Loucy (cell line): ENCODE results near the gene TBCB.

Experiments used
- H2AFZ ChIP-seq: fragments of 200-600 bp; sonication (generic); 2 replicates; pipeline ENCODE4 v1.6.0; 2016; ENCODE audit warnings: antibody characterized with exemption, mild to moderate bottlenecking, low read length, moderate library complexity
- H3F3A ChIP-seq: fragments of 200-600 bp; 2 replicates; pipeline ENCODE4 v1.6.0; 2016; ENCODE audit warnings: antibody characterized with exemption, low read depth, mild to moderate bottlenecking
- H3K27me3 ChIP-seq: fragments of 200-600 bp; sonication (generic); 2 replicates; pipeline ENCODE4 v1.6.1; 2014; ENCODE audit warnings: low read length, mild to moderate bottlenecking; ENCODE audit not compliant: insufficient read depth, poor library complexity, severe bottlenecking
- H3K36me3 ChIP-seq: fragments of 200-600 bp; sonication (generic); 2 replicates; pipeline ENCODE4 v1.6.1; 2016; ENCODE audit warnings: low read length; ENCODE audit not compliant: insufficient read depth
- H3K4me1 ChIP-seq: fragments of 200-600 bp; sonication (generic); 2 replicates; pipeline ENCODE4 v1.5.1; 2014; ENCODE audit warnings: low read length, mild to moderate bottlenecking; ENCODE audit not compliant: insufficient read depth, poor library complexity, severe bottlenecking
- H3K4me2 ChIP-seq: fragments of 200-600 bp; sonication (generic); 2 replicates; pipeline ENCODE4 v1.6.0; 2014; ENCODE audit warnings: antibody characterized with exemption, low read length, low read depth, mild to moderate bottlenecking; ENCODE audit not compliant: poor library complexity, severe bottlenecking
- H3K4me3 ChIP-seq: fragments of 200-600 bp; sonication (generic); 2 replicates; pipeline ENCODE4 v1.5.1; 2014; ENCODE audit warnings: low read length, mild to moderate bottlenecking, mixed read lengths; ENCODE audit not compliant: poor library complexity, severe bottlenecking
- H3K79me2 ChIP-seq: fragments of 200-600 bp; sonication (generic); 2 replicates; pipeline ENCODE4 v1.6.1; 2014; ENCODE audit warnings: low read length; ENCODE audit not compliant: insufficient read depth
- H3K9ac ChIP-seq: fragments of 200-600 bp; sonication (generic); 2 replicates; pipeline ENCODE4 v1.6.0; 2014; ENCODE audit warnings: mild to moderate bottlenecking, low read depth, low read length, moderate library complexity; ENCODE audit not compliant: poor library complexity, severe bottlenecking
- H3K9me2 ChIP-seq: fragments of 200-600 bp; sonication (generic); replicated peaks from 2 replicates; pipeline ENCODE4 v1.6.1; 2016; ENCODE audit warnings: low read depth, low read length, mixed read lengths
- H3K9me3 ChIP-seq: fragments of 200-600 bp; sonication (generic); 2 replicates; pipeline ENCODE4 v1.6.1; 2014; ENCODE audit warnings: mild to moderate bottlenecking, antibody characterized with exemption, low read length, low read depth; ENCODE audit not compliant: insufficient read depth
- H4K20me1 ChIP-seq: fragments of 200-600 bp; sonication (generic); 2 replicates; pipeline ENCODE4 v1.6.0; 2014; ENCODE audit warnings: antibody characterized with exemption, low read length, mild to moderate bottlenecking; ENCODE audit not compliant: insufficient read depth, poor library complexity, severe bottlenecking
- EZH2phosphoT487 ChIP-seq: fragments of 200-600 bp; IDR thresholded peaks from 2 replicates; pipeline ENCODE4 v1.6.1; 2018; ENCODE audit warnings: antibody characterized with exemption, mild to moderate bottlenecking, moderate library complexity, borderline replicate concordance
- TF ChIP-seq, protein P1 (sequence below): fragments of 200-600 bp; sonication (generic); conservative IDR thresholded peaks from 2 replicates; pipeline ENCODE4 v1.5.1; 2014; ENCODE audit warnings: mild to moderate bottlenecking, antibody characterized with exemption, low read length

TBCB gene

DNA sequence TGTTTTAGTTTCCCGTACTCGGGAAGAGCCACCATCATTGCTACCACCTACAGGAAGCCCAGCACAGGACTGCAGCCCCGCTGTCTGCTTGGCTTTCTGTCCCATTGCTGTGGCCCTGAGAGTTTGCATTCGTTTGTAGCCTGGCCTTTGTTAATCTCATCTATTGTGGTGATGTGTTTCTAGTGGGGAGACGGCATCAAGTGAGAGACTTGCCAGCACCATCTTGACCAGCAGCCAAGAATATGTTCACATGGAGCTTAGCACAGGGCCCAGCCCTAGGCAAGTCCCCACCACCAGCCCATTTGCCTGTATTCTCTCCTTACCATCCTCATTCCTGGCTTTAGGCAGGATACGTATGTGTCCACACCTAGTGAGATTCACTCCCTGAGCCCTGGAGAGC, 21.6 kb upstream of the TBCB start:
- Histone ChIP-seq H3K4me3 (no peak overlapping the region), H3K36me3 (peaks cover 73% of the 10 kb centered on the region; the same call in 1 of the 2 replicates), H3K4me2 (no peak overlapping the region), H4K20me1 (no peaks in the 10 kb centered on the region), H3K9ac (no peak overlapping the region), H3K4me1 (no peaks in the 10 kb centered on the region), H3F3A (no peaks in the 10 kb centered on the region), H2AFZ (no peak overlapping the region), H3K79me2 (no peaks in the 10 kb centered on the region), H3K9me2 (no peaks in the 10 kb centered on the region), H3K27me3 (no peaks in the 10 kb centered on the region), H3K9me3 (no peaks in the 10 kb centered on the region)
- TF ChIP-seq, protein P1, sequence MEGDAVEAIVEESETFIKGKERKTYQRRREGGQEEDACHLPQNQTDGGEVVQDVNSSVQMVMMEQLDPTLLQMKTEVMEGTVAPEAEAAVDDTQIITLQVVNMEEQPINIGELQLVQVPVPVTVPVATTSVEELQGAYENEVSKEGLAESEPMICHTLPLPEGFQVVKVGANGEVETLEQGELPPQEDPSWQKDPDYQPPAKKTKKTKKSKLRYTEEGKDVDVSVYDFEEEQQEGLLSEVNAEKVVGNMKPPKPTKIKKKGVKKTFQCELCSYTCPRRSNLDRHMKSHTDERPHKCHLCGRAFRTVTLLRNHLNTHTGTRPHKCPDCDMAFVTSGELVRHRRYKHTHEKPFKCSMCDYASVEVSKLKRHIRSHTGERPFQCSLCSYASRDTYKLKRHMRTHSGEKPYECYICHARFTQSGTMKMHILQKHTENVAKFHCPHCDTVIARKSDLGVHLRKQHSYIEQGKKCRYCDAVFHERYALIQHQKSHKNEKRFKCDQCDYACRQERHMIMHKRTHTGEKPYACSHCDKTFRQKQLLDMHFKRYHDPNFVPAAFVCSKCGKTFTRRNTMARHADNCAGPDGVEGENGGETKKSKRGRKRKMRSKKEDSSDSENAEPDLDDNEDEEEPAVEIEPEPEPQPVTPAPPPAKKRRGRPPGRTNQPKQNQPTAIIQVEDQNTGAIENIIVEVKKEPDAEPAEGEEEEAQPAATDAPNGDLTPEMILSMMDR = no peak
- TF ChIP-seq EZH2phosphoT487 = no peak

DNA sequence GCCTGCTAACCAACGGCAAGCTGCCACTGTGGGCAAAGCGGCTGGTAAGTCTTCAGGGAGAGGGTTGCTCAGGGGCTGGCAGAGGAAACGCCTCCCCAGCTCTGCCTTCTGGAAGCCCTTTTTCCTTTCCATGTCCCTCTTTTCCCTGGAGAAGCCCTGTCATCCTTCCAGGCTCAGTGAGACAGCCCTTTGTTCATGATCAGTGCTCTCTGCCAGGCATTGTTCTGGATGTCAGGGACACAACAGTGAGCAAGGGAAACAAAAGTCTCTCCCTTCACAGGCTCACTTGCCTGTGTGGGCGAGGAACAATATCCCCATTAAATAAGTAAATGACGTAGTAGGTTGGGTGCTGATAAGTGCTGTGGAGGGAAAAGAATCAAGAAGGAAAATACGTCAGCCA, 18.2 kb upstream of the TBCB start:
- Histone ChIP-seq H4K20me1 (no peaks in the 10 kb centered on the region), H3K27me3 (no peaks in the 10 kb centered on the region), H3K4me2 (no peak overlapping the region), H3K4me3 (no peak overlapping the region), H3K36me3 (peaks cover 73% of the 10 kb centered on the region; the same call in 1 of the 2 replicates), H3K9me2 (no peaks in the 10 kb centered on the region), H3F3A (no peaks in the 10 kb centered on the region), H3K9me3 (no peaks in the 10 kb centered on the region), H2AFZ (no peak overlapping the region), H3K9ac (no peak overlapping the region), H3K4me1 (no peaks in the 10 kb centered on the region), H3K79me2 (no peaks in the 10 kb centered on the region)
- TF ChIP-seq, protein P1 = no peak
- TF ChIP-seq EZH2phosphoT487 = no peak

DNA sequence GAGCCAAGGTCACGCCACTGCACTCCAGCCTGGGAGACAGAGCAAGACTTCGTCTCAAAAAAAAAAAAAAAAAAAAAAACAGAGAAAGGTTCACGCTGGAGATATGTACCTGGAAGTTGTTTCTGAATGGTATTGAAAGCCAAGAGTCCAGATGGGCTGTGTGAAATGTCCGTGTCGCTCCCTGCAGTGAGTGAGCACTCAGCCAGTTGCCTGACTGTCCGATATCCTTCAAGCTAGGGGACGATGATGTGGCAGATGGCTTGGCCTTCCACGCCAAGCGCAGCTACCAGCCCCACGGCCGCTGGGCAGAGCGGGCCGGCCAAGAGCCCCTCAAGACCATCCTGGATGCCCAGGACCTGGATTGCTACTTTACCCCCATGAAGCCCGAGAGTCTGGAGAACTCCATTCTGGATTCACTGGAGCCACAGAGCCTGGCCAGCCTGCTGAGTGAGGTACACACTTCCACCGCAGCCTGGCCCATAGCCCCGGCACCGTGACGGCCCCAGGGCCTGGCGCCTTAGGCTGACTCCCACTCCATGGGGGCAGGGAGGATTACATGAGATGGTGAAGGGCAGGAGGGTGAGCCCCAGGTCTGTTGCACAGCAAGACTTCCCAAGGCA, 16.0 kb upstream of the TBCB start:
- no peak overlapping the region for H3K9ac ChIP-seq
- H2AFZ ChIP-seq = no peak overlapping the region
- H3K9me2 ChIP-seq = no peaks in the 10 kb centered on the region
- H3K27me3 ChIP-seq = no peaks in the 10 kb centered on the region
- no peak overlapping the region for H3K4me3 ChIP-seq
- no peak overlapping the region for H3K4me2 ChIP-seq
- H3K79me2 ChIP-seq = no peaks in the 10 kb centered on the region
- no peaks in the 10 kb centered on the region for H4K20me1 ChIP-seq
- no peaks in the 10 kb centered on the region for H3K4me1 ChIP-seq
- H3K36me3 ChIP-seq = peaks cover 72% of the 10 kb centered on the region; the same call in 1 of the 2 replicates
- no peaks in the 10 kb centered on the region for H3K9me3 ChIP-seq
- TF ChIP-seq, protein P1 = no peak
- no peak for TF ChIP-seq EZH2phosphoT487
- H3F3A ChIP-seq = no peaks in the 10 kb centered on the region
